HG03442 (cell line): ENCODE measurements around the gene PYGB.

Experiments used
- ATAC-seq: cut with Tn5 transposase; IDR thresholded peaks from one replicate; pipeline ENCODE4 v1.9.1; 2021; ENCODE audit warnings: mild to moderate bottlenecking, moderate library complexity; ENCODE audit not compliant: unreplicated experiment

PYGB gene

GRCh38 chr20:25269057-25269832 lies 21.4 kb downstream of the PYGB start:
- ATAC-seq = no peak

GRCh38 chr20:25269833-25270170 lies 21.9 kb downstream of the PYGB start:
- no peak for ATAC-seq

GRCh38 chr20:25270829-25271251 lies 23.0 kb downstream of the PYGB start:
- ATAC-seq = no peak

- ATAC-seq = no peak
Observed at GRCh38 chr20:25271486-25272222, 23.8 kb downstream of the PYGB start.

GRCh38 chr20:25272223-25273000 lies 24.5 kb downstream of the PYGB start:
- no peak for ATAC-seq

GRCh38 chr20:25273046-25273445 lies 25.2 kb downstream of the PYGB start:
- ATAC-seq = no peak

GRCh38 chr20:25273541-25274358 lies 25.9 kb downstream of the PYGB start:
- no peak for ATAC-seq

GRCh38 chr20:25274481-25274880 lies 26.6 kb downstream of the PYGB start:
- ATAC-seq = no peak

- ATAC-seq = no peak
Observed at GRCh38 chr20:25274891-25275812, 27.3 kb downstream of the PYGB start.

GRCh38 chr20:25275813-25276532 lies 28.1 kb downstream of the PYGB start:
- ATAC-seq = no peak

- ATAC-seq = no peak
Observed at GRCh38 chr20:25276533-25277050, 28.7 kb downstream of the PYGB start.

- ATAC-seq = no peak
Observed at GRCh38 chr20:25277051-25277801, 29.3 kb downstream of the PYGB start.

- no peak for ATAC-seq
Observed at GRCh38 chr20:25277941-25278521, 30.1 kb downstream of the PYGB start.

GRCh38 chr20:25278636-25279361 lies 30.9 kb downstream of the PYGB start:
- no peak for ATAC-seq

- no peak for ATAC-seq
Observed at GRCh38 chr20:25279403-25279802, 31.5 kb downstream of the PYGB start.

GRCh38 chr20:25280051-25280573 lies 32.2 kb downstream of the PYGB start:
- no peak for ATAC-seq
